NB4 (cell line): Measurements from ENCODE around the gene SIX2.

Experiments used
- DNase-seq: peaks from one replicate; pipeline ENCODE4 v3.0.0; 2010; ENCODE audit warnings: low read depth
- H3K4me3 ChIP-seq: one replicate; pipeline ENCODE4 v1.5.1; 2011; ENCODE audit warnings: mild to moderate bottlenecking, low read depth, low read length, moderate library complexity
- CTCF ChIP-seq: IDR thresholded peaks from one replicate; pipeline ENCODE4 v1.5.1; 2012; ENCODE audit warnings: low read depth, low read length
- MAX ChIP-seq: IDR thresholded peaks from 2 replicates; pipeline ENCODE4 v1.6.1; 2011; ENCODE audit warnings: low read depth, low read length
- MYC ChIP-seq: IDR thresholded peaks from 2 replicates; pipeline ENCODE4 v1.6.1; 2011; ENCODE audit warnings: low read depth, low read length
- POLR2A ChIP-seq: IDR thresholded peaks from 2 replicates; pipeline ENCODE4 v1.6.1; 2011; ENCODE audit warnings: mild to moderate bottlenecking; ENCODE audit not compliant: insufficient read length; ENCODE audit errors: extremely low read depth

Gene SIX2

GRCh38 chr2:45014016-45014702, 4.9 kb upstream of the SIX2 start:
- H3K4me3 ChIP-seq: no peak overlapping the region
- peak; percentile 78 for DNase-seq
- TF ChIP-seq CTCF (peak; percentile 70), POLR2A (no peak), MYC (no peak)

- H3K4me3 ChIP-seq: no peak overlapping the region
Measured at GRCh38 chr2:45013229-45014015, 4.2 kb upstream of the SIX2 start.

GRCh38 chr2:45012733-45013132, 3.5 kb upstream of the SIX2 start:
- no peak overlapping the region for H3K4me3 ChIP-seq
- TF ChIP-seq CTCF: no peak
- DNase-seq: no peak

More at GRCh38 chr2:45013229-45014015, 4.2 kb upstream of the SIX2 start:
- no peak for TF ChIP-seq CTCF
- no peak for TF ChIP-seq MYC
- no peak for TF ChIP-seq MAX
- TF ChIP-seq POLR2A: no peak
- DNase-seq: no peak

GRCh38 chr2:45011621-45012602, 2.7 kb upstream of the SIX2 start:
- no peak overlapping the region for H3K4me3 ChIP-seq
- DNase-seq: peak; percentile 24
- TF ChIP-seq MYC (no peak), CTCF (no peak), MAX (no peak), POLR2A (no peak)

- TF ChIP-seq POLR2A: no peak
- no peak for TF ChIP-seq MYC
- TF ChIP-seq MAX: no peak
- no peak for TF ChIP-seq CTCF
Measured at GRCh38 chr2:45011121-45011520, 1.9 kb upstream of the SIX2 start.

More at GRCh38 chr2:45011121-45011520, 1.9 kb upstream of the SIX2 start:
- peak; percentile 41 for DNase-seq
- H3K4me3 ChIP-seq: no peak overlapping the region
